ENCODE data around the gene SPAG9.

DNA sequence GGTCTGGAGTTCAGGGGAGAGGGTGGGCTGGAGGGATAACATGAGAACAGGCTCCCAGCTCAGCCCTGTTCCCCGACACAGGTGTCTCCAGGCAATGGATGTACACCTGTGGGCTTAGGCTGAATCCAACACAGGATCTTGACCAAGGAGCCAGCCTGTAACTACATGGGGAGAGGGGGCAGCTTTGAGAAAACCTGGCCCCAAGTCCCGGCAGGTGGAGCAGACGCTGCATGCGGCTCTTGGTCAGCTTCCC lies 181.2 kb downstream of the SPAG9 start:
- TF ChIP-seq, protein P1, sequence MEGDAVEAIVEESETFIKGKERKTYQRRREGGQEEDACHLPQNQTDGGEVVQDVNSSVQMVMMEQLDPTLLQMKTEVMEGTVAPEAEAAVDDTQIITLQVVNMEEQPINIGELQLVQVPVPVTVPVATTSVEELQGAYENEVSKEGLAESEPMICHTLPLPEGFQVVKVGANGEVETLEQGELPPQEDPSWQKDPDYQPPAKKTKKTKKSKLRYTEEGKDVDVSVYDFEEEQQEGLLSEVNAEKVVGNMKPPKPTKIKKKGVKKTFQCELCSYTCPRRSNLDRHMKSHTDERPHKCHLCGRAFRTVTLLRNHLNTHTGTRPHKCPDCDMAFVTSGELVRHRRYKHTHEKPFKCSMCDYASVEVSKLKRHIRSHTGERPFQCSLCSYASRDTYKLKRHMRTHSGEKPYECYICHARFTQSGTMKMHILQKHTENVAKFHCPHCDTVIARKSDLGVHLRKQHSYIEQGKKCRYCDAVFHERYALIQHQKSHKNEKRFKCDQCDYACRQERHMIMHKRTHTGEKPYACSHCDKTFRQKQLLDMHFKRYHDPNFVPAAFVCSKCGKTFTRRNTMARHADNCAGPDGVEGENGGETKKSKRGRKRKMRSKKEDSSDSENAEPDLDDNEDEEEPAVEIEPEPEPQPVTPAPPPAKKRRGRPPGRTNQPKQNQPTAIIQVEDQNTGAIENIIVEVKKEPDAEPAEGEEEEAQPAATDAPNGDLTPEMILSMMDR (conservative IDR thresholded peaks at IDR 0.05; ENCODE audit: low read depth, low read length): no peak
- TF ChIP-seq EZH2 (IDR thresholded peaks at IDR 0.05; ENCODE audit: low read length, unreplicated experiment): no peak
- TF ChIP-seq EZH2phosphoT487 (IDR thresholded peaks at IDR 0.05; ENCODE audit: borderline replicate concordance, low read length): no peak
